Measurements from ENCODE around the gene FECH.
"Not testable (repeated sequence)": the region's sequence is repeated elsewhere in the genome, so short reads cannot be mapped to it uniquely, and the experiment has no call there.

FECH gene

GRCh38 chr18:57603871-57604270 is 17.4 kb upstream of the FECH start:
- Histone ChIP-seq H2BK120ac (ENCODE audit: low read depth, low read length) (no peak overlapping the region), H2AFZ (ENCODE audit: low read depth, low read length) (no peak overlapping the region), H3K79me1 (replicated peaks; ENCODE audit: low read length, poor library complexity, severe bottlenecking) (peaks cover 13% of the 10 kb centered on the region), H2BK12ac (ENCODE audit: low read length in 2 of 2) (no peak overlapping the region), H3K4me1 (ENCODE audit: control insufficient read depth, insufficient read depth, low read depth, low read length) (no peaks in the 10 kb centered on the region), H3K4me3 (ENCODE audit: insufficient read depth in 1 of 2, low read depth in 1 of 2, low read length in 2 of 2) (no peak overlapping the region), H3K18ac (ENCODE audit: low read depth in 1 of 2, low read length in 2 of 2) (no peak overlapping the region), H3K9me3 (ENCODE audit: control insufficient read depth, low read length) (no peaks in the 10 kb centered on the region), H3K27me3 (ENCODE audit: control insufficient read depth in 1 of 2, insufficient read depth in 1 of 2, low read length in 2 of 2) (no peaks in the 10 kb centered on the region), H2BK15ac (ENCODE audit: low read depth, poor library complexity, severe bottlenecking) (no peak overlapping the region), H3K23ac (ENCODE audit: low read length in 2 of 2) (no peak overlapping the region), H3K4ac (ENCODE audit: low read depth in 1 of 2, low read length in 2 of 2) (no peak overlapping the region), H2AK5ac (ENCODE audit: low read length, severe bottlenecking) (no peak overlapping the region), H3K4me2 (ENCODE audit: low read length, poor library complexity, severe bottlenecking) (no peak overlapping the region), H3K27ac (ENCODE audit: low read length, poor library complexity, severe bottlenecking) (no peak overlapping the region), H4K91ac (ENCODE audit: low read length) (no peak overlapping the region), H3K9ac (ENCODE audit: low read length) (no peak overlapping the region), H3K14ac (ENCODE audit: low read length in 2 of 2) (no peak overlapping the region), H4K8ac (ENCODE audit: low read length) (no peak overlapping the region), H2BK5ac (ENCODE audit: low read depth, low read length, poor library complexity, severe bottlenecking) (no peak overlapping the region), H3K36me3 (ENCODE audit: control insufficient read depth in 1 of 2, insufficient read depth in 2 of 2, low read depth in 1 of 2, low read length in 2 of 2) (peaks cover 39 to 93% of the 10 kb centered on the region in 2 experiments)
- no CpG with 5 or more reads among the region's 1 CpG for WGBS
- no peak for DNase-seq

- H3K9ac ChIP-seq (ENCODE audit: low read length), result no peak overlapping the region
- no peak overlapping the region for H3K14ac ChIP-seq (ENCODE audit: low read length in 2 of 2)
- no peak overlapping the region for H2AK5ac ChIP-seq (ENCODE audit: low read length, severe bottlenecking)
- H3K79me1 ChIP-seq (replicated peaks; ENCODE audit: low read length, poor library complexity, severe bottlenecking), result peaks cover 3% of the 10 kb centered on the region
- no peak overlapping the region for H2BK12ac ChIP-seq (ENCODE audit: low read length in 2 of 2)
- H3K36me3 ChIP-seq (ENCODE audit: control insufficient read depth in 1 of 2, insufficient read depth in 2 of 2, low read depth in 1 of 2, low read length in 2 of 2), result peaks cover 10 to 25% of the 10 kb centered on the region in 2 experiments
- no peaks in the 10 kb centered on the region for H3K4me1 ChIP-seq (ENCODE audit: control insufficient read depth, insufficient read depth, low read depth, low read length)
- no peak overlapping the region for H3K23ac ChIP-seq (ENCODE audit: low read length in 2 of 2)
- no peak overlapping the region for H2BK15ac ChIP-seq (ENCODE audit: low read depth, poor library complexity, severe bottlenecking)
- H3K27ac ChIP-seq (ENCODE audit: low read length, poor library complexity, severe bottlenecking), result no peak overlapping the region
- H3K4me3 ChIP-seq (ENCODE audit: insufficient read depth in 1 of 2, low read depth in 1 of 2, low read length in 2 of 2), result no peak overlapping the region
- H3K18ac ChIP-seq (ENCODE audit: low read depth in 1 of 2, low read length in 2 of 2), result no peak overlapping the region
- H4K8ac ChIP-seq (ENCODE audit: low read length), result no peak overlapping the region
- H3K27me3 ChIP-seq (ENCODE audit: control insufficient read depth in 1 of 2, insufficient read depth in 1 of 2, low read length in 2 of 2), result no peaks in the 10 kb centered on the region
- no peak overlapping the region for H4K91ac ChIP-seq (ENCODE audit: low read length)
- H2BK120ac ChIP-seq (ENCODE audit: low read depth, low read length), result no peak overlapping the region
- H3K4me2 ChIP-seq (ENCODE audit: low read length, poor library complexity, severe bottlenecking), result no peak overlapping the region
- no peaks in the 10 kb centered on the region for H3K9me3 ChIP-seq (ENCODE audit: control insufficient read depth, low read length)
- DNase-seq, result no peak
- no peak overlapping the region for H2AFZ ChIP-seq (ENCODE audit: low read depth, low read length)
- no peak overlapping the region for H3K4ac ChIP-seq (ENCODE audit: low read depth in 1 of 2, low read length in 2 of 2)
- no peak overlapping the region for H2BK5ac ChIP-seq (ENCODE audit: low read depth, low read length, poor library complexity, severe bottlenecking)
These were observed 8.8 kb upstream of the FECH start for GRCh38 chr18:57595347-57595746.

GRCh38 chr18:57592716-57593115 is 6.2 kb upstream of the FECH start:
- not testable (repeated sequence) for DNase-seq; H4K91ac ChIP-seq (ENCODE audit: low read length); H3K9me3 ChIP-seq (ENCODE audit: control insufficient read depth, low read length); H3K9ac ChIP-seq (ENCODE audit: low read length); H3K4me2 ChIP-seq (ENCODE audit: low read length, poor library complexity, severe bottlenecking); H3K79me1 ChIP-seq (replicated peaks; ENCODE audit: low read length, poor library complexity, severe bottlenecking); H2BK15ac ChIP-seq (ENCODE audit: low read depth, poor library complexity, severe bottlenecking); H2BK5ac ChIP-seq (ENCODE audit: low read depth, low read length, poor library complexity, severe bottlenecking); H3K4me3 ChIP-seq (ENCODE audit: insufficient read depth in 1 of 2, low read depth in 1 of 2, low read length in 2 of 2); H2BK120ac ChIP-seq (ENCODE audit: low read depth, low read length); H2AFZ ChIP-seq (ENCODE audit: low read depth, low read length); H3K4me1 ChIP-seq (ENCODE audit: control insufficient read depth, insufficient read depth, low read depth, low read length); H3K27me3 ChIP-seq (ENCODE audit: control insufficient read depth in 1 of 2, insufficient read depth in 1 of 2, low read length in 2 of 2); H3K23ac ChIP-seq (ENCODE audit: low read length in 2 of 2); H3K4ac ChIP-seq (ENCODE audit: low read depth in 1 of 2, low read length in 2 of 2); H3K27ac ChIP-seq (ENCODE audit: low read length, poor library complexity, severe bottlenecking); H4K8ac ChIP-seq (ENCODE audit: low read length); H3K36me3 ChIP-seq (ENCODE audit: control insufficient read depth in 1 of 2, insufficient read depth in 2 of 2, low read depth in 1 of 2, low read length in 2 of 2); H2BK12ac ChIP-seq (ENCODE audit: low read length in 2 of 2); H3K14ac ChIP-seq (ENCODE audit: low read length in 2 of 2); H3K18ac ChIP-seq (ENCODE audit: low read depth in 1 of 2, low read length in 2 of 2); H2AK5ac ChIP-seq (ENCODE audit: low read length, severe bottlenecking)
- 100% methylated on average over 2 of the region's 4 CpGs for WGBS

- Histone ChIP-seq H3K27ac (ENCODE audit: low read length, poor library complexity, severe bottlenecking) (no peak overlapping the region), H2BK15ac (ENCODE audit: low read depth, poor library complexity, severe bottlenecking) (no peak overlapping the region), H2BK12ac (ENCODE audit: low read length in 2 of 2) (no peak overlapping the region), H4K8ac (ENCODE audit: low read length) (no peak overlapping the region), H3K27me3 (ENCODE audit: control insufficient read depth in 1 of 2, insufficient read depth in 1 of 2, low read length in 2 of 2) (no peaks in the 10 kb centered on the region), H3K36me3 (ENCODE audit: control insufficient read depth in 1 of 2, insufficient read depth in 2 of 2, low read depth in 1 of 2, low read length in 2 of 2) (no peaks in the 10 kb centered on the region), H2BK5ac (ENCODE audit: low read depth, low read length, poor library complexity, severe bottlenecking) (no peak overlapping the region), H2AFZ (ENCODE audit: low read depth, low read length) (no peak overlapping the region), H3K9ac (ENCODE audit: low read length) (no peak overlapping the region), H3K79me1 (replicated peaks; ENCODE audit: low read length, poor library complexity, severe bottlenecking) (peaks cover 3% of the 10 kb centered on the region), H3K4ac (ENCODE audit: low read depth in 1 of 2, low read length in 2 of 2) (no peak overlapping the region), H3K4me3 (ENCODE audit: insufficient read depth in 1 of 2, low read depth in 1 of 2, low read length in 2 of 2) (no peak overlapping the region), H3K4me1 (ENCODE audit: control insufficient read depth, insufficient read depth, low read depth, low read length) (peaks cover 7% of the 10 kb centered on the region), H3K23ac (ENCODE audit: low read length in 2 of 2) (no peak overlapping the region), H3K18ac (ENCODE audit: low read depth in 1 of 2, low read length in 2 of 2) (no peak overlapping the region), H3K4me2 (ENCODE audit: low read length, poor library complexity, severe bottlenecking) (no peak overlapping the region), H2AK5ac (ENCODE audit: low read length, severe bottlenecking) (no peak overlapping the region), H3K14ac (ENCODE audit: low read length in 2 of 2) (no peak overlapping the region), H3K9me3 (ENCODE audit: control insufficient read depth, low read length) (no peaks in the 10 kb centered on the region), H4K91ac (ENCODE audit: low read length) (no peak overlapping the region), H2BK120ac (ENCODE audit: low read depth, low read length) (no peak overlapping the region)
- DNase-seq, result no peak
- WGBS, result 33% methylated on average over 1 of the region's 2 CpGs
These were observed 2.7 kb upstream of the FECH start for GRCh38 chr18:57589161-57589560.
